ENCODE results near the gene CALN1. TPM values are rescaled to one million over a fixed set of nuclear protein-coding genes. Genes with fewer than 3 reads are reported as not detected.

CALN1 gene
- polyA plus RNA-seq, 4 donors, result under 0.01 to 0.07 (median 0.06) TPM; not detected in 1

GRCh38 chr7:72243329-72243728, 168.8 kb downstream of the CALN1 start:
- WGBS, 3 donors, result 85 to 89% (median 87%) methylated on average over 6 of the region's 6 CpGs
- no peaks in the 10 kb centered on the region for H3K27me3 ChIP-seq (ENCODE audit: control insufficient read depth in 3 of 3, insufficient read depth in 3 of 3, low read length in 3 of 3)

GRCh38 chr7:72235351-72235750, 176.8 kb downstream of the CALN1 start:
- no peak for FAIRE-seq
- 69 to 79% (median 72%) methylated on average over 5 of the region's 5 CpGs for WGBS, 3 donors
- no peaks in the 10 kb centered on the region for H3K9me3 ChIP-seq (ENCODE audit: control insufficient read depth in 2 of 2, insufficient read depth in 1 of 2, low read depth in 1 of 2, low read length in 1 of 2)

More at GRCh38 chr7:72243329-72243728, 168.8 kb downstream of the CALN1 start:
- H3K4me3 ChIP-seq (ENCODE audit: low read depth in 1 of 3, low read length in 3 of 3), result no peak overlapping the region
- no peaks in the 10 kb centered on the region for H3K36me3 ChIP-seq (ENCODE audit: control insufficient read depth in 3 of 3, insufficient read depth in 2 of 3, low read depth in 1 of 3, low read length in 3 of 3)
- H3K9me3 ChIP-seq (ENCODE audit: control insufficient read depth in 2 of 2, insufficient read depth in 1 of 2, low read depth in 1 of 2, low read length in 1 of 2), result peaks cover 0 to 9% of the 10 kb centered on the region in 2 donors
- no peaks in the 10 kb centered on the region for H3K4me1 ChIP-seq (ENCODE audit: control insufficient read depth in 3 of 3, insufficient read depth in 2 of 3, low read depth in 1 of 3, low read length in 2 of 3)
- FAIRE-seq (no peak), DNase-seq (no peak)
- no peak overlapping the region for H3K27ac ChIP-seq (ENCODE audit: low read depth in 1 of 3, low read length in 2 of 3)

DNA sequence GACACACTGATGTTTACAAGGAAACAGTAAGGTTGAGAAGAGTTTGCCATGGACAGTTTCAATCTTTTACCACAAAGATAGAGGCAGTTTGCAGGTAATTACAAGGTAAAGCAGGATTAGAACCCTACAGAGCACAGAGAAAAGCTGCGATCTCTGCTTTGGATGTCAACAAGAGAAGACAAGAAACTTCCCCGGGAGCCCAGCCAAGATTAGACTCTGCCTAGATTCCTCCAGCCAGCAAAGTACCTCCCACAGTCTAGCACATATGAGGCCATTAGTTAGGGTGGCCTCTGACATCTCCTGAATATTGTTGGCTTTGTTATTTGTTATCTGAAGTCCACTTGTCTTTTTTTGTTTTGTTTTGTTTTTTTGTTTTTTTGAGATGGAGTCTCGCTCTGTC, 178.1 kb downstream of the CALN1 start:
- FAIRE-seq (no peak), DNase-seq (no peak)
- H3K4me1 ChIP-seq (ENCODE audit: control insufficient read depth in 3 of 3, insufficient read depth in 2 of 3, low read depth in 1 of 3, low read length in 2 of 3), result no peaks in the 10 kb centered on the region
- H3K27ac ChIP-seq (ENCODE audit: low read depth in 1 of 3, low read length in 2 of 3), result no peak overlapping the region
- no peak overlapping the region for H3K4me3 ChIP-seq (ENCODE audit: low read depth in 1 of 3, low read length in 3 of 3)
- no peaks in the 10 kb centered on the region for H3K27me3 ChIP-seq (ENCODE audit: control insufficient read depth in 3 of 3, insufficient read depth in 3 of 3, low read length in 3 of 3)
- 64 to 73% (median 73%) methylated on average over 3 of the region's 3 CpGs for WGBS, 3 donors
- H3K36me3 ChIP-seq (ENCODE audit: control insufficient read depth in 3 of 3, insufficient read depth in 2 of 3, low read depth in 1 of 3, low read length in 3 of 3), result no peaks in the 10 kb centered on the region
- no peaks in the 10 kb centered on the region for H3K9me3 ChIP-seq (ENCODE audit: control insufficient read depth in 2 of 2, insufficient read depth in 1 of 2, low read depth in 1 of 2, low read length in 1 of 2)

More at GRCh38 chr7:72235351-72235750, 176.8 kb downstream of the CALN1 start:
- Histone ChIP-seq H3K4me3 (ENCODE audit: low read depth in 1 of 3, low read length in 3 of 3) (no peak overlapping the region), H3K36me3 (ENCODE audit: control insufficient read depth in 3 of 3, insufficient read depth in 2 of 3, low read depth in 1 of 3, low read length in 3 of 3) (no peaks in the 10 kb centered on the region), H3K27me3 (ENCODE audit: control insufficient read depth in 3 of 3, insufficient read depth in 3 of 3, low read length in 3 of 3) (no peaks in the 10 kb centered on the region), H3K4me1 (ENCODE audit: control insufficient read depth in 3 of 3, insufficient read depth in 2 of 3, low read depth in 1 of 3, low read length in 2 of 3) (no peaks in the 10 kb centered on the region), H3K27ac (ENCODE audit: low read depth in 1 of 3, low read length in 2 of 3) (no peak overlapping the region)
- DNase-seq, result no peak

DNA sequence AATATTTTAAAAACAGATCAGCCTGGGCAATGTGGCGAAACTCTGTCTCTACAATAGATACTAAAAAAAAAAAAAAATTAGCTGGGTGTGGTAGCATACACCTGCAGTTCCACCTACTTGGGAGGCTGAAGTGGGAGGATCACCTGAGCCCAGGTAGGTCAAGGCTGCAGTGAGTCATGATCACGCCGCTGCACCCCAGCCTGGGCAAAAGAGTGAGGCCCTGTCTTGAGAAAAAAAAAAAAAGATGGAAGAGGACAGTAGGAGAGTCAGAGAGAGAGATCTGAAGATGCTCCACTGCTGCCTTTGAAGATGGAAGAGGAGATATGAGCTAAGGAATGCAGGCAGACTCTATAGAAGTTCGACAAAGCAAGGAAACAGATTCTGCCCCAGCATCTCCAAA, 181.9 kb downstream of the CALN1 start:
- Histone ChIP-seq H3K27me3 (ENCODE audit: control insufficient read depth in 3 of 3, insufficient read depth in 3 of 3, low read length in 3 of 3) (no peaks in the 10 kb centered on the region), H3K4me1 (ENCODE audit: control insufficient read depth in 3 of 3, insufficient read depth in 2 of 3, low read depth in 1 of 3, low read length in 2 of 3) (no peaks in the 10 kb centered on the region), H3K4me3 (ENCODE audit: low read depth in 1 of 3, low read length in 3 of 3) (no peak overlapping the region), H3K36me3 (ENCODE audit: control insufficient read depth in 3 of 3, insufficient read depth in 2 of 3, low read depth in 1 of 3, low read length in 3 of 3) (no peaks in the 10 kb centered on the region), H3K9me3 (ENCODE audit: control insufficient read depth in 2 of 2, insufficient read depth in 1 of 2, low read depth in 1 of 2, low read length in 1 of 2) (no peaks in the 10 kb centered on the region), H3K27ac (ENCODE audit: low read depth in 1 of 3, low read length in 2 of 3) (no peak overlapping the region)
- DNase-seq (no peak), FAIRE-seq (no peak)
- WGBS, 3 donors, result 71 to 83% (median 80%) methylated on average over 4 of the region's 4 CpGs

- Histone ChIP-seq H3K27me3 (ENCODE audit: control insufficient read depth in 3 of 3, insufficient read depth in 3 of 3, low read length in 3 of 3) (no peaks in the 10 kb centered on the region), H3K4me3 (ENCODE audit: low read depth in 1 of 3, low read length in 3 of 3) (no peak overlapping the region), H3K9me3 (ENCODE audit: control insufficient read depth in 2 of 2, insufficient read depth in 1 of 2, low read depth in 1 of 2, low read length in 1 of 2) (peaks cover 0 to 8% of the 10 kb centered on the region in 2 donors), H3K4me1 (ENCODE audit: control insufficient read depth in 3 of 3, insufficient read depth in 2 of 3, low read depth in 1 of 3, low read length in 2 of 3) (no peaks in the 10 kb centered on the region), H3K27ac (ENCODE audit: low read depth in 1 of 3, low read length in 2 of 3) (no peak overlapping the region), H3K36me3 (ENCODE audit: control insufficient read depth in 3 of 3, insufficient read depth in 2 of 3, low read depth in 1 of 3, low read length in 3 of 3) (no peaks in the 10 kb centered on the region)
- no peak for DNase-seq
- WGBS, 3 donors, result 60 to 71% (median 67%) methylated on average over 2 of the region's 2 CpGs
- FAIRE-seq, result no peak
These were observed 188.8 kb downstream of the CALN1 start for GRCh38 chr7:72223351-72223750.

- FAIRE-seq (no peak), DNase-seq (no peak)
- 85 to 91% (median 90%) methylated on average over 4 to 5 of the region's 5 CpGs for WGBS, 3 donors
- no peaks in the 10 kb centered on the region for H3K27me3 ChIP-seq (ENCODE audit: control insufficient read depth in 3 of 3, insufficient read depth in 3 of 3, low read length in 3 of 3)
- H3K36me3 ChIP-seq (ENCODE audit: control insufficient read depth in 3 of 3, insufficient read depth in 2 of 3, low read depth in 1 of 3, low read length in 3 of 3), result no peaks in the 10 kb centered on the region
- no peak overlapping the region for H3K4me3 ChIP-seq (ENCODE audit: low read depth in 1 of 3, low read length in 3 of 3)
- H3K9me3 ChIP-seq (ENCODE audit: control insufficient read depth in 2 of 2, insufficient read depth in 1 of 2, low read depth in 1 of 2, low read length in 1 of 2), result peaks cover 0 to 8% of the 10 kb centered on the region in 2 donors
- H3K4me1 ChIP-seq (ENCODE audit: control insufficient read depth in 3 of 3, insufficient read depth in 2 of 3, low read depth in 1 of 3, low read length in 2 of 3), result no peaks in the 10 kb centered on the region
- H3K27ac ChIP-seq (ENCODE audit: low read depth in 1 of 3, low read length in 2 of 3), result no peak overlapping the region
These were observed 190.0 kb downstream of the CALN1 start for GRCh38 chr7:72222136-72222535.

GRCh38 chr7:72219500-72219899, 192.6 kb downstream of the CALN1 start:
- H3K4me1 ChIP-seq (ENCODE audit: control insufficient read depth in 3 of 3, insufficient read depth in 2 of 3, low read depth in 1 of 3, low read length in 2 of 3), result no peaks in the 10 kb centered on the region
- no peaks in the 10 kb centered on the region for H3K27me3 ChIP-seq (ENCODE audit: control insufficient read depth in 3 of 3, insufficient read depth in 3 of 3, low read length in 3 of 3)
- DNase-seq, result no peak
- H3K27ac ChIP-seq (ENCODE audit: low read depth in 1 of 3, low read length in 2 of 3), result no peak overlapping the region
- no peaks in the 10 kb centered on the region for H3K36me3 ChIP-seq (ENCODE audit: control insufficient read depth in 3 of 3, insufficient read depth in 2 of 3, low read depth in 1 of 3, low read length in 3 of 3)
- WGBS, 3 donors, result 94 to 96% (median 94%) methylated on average over 7 of the region's 7 CpGs
- peaks cover 0 to 8% of the 10 kb centered on the region in 2 donors for H3K9me3 ChIP-seq (ENCODE audit: control insufficient read depth in 2 of 2, insufficient read depth in 1 of 2, low read depth in 1 of 2, low read length in 1 of 2)
- H3K4me3 ChIP-seq (ENCODE audit: low read depth in 1 of 3, low read length in 3 of 3), result no peak overlapping the region
- no peak for FAIRE-seq

GRCh38 chr7:72217151-72217550, 195.0 kb downstream of the CALN1 start:
- H3K36me3 ChIP-seq (ENCODE audit: control insufficient read depth in 3 of 3, insufficient read depth in 2 of 3, low read depth in 1 of 3, low read length in 3 of 3), result no peaks in the 10 kb centered on the region
- no peak for FAIRE-seq
- WGBS, 3 donors, result 54 to 69% (median 58%) methylated on average over 5 of the region's 5 CpGs
- no peak for DNase-seq
- no peak overlapping the region for H3K4me3 ChIP-seq (ENCODE audit: low read depth in 1 of 3, low read length in 3 of 3)
- no peaks in the 10 kb centered on the region for H3K27me3 ChIP-seq (ENCODE audit: control insufficient read depth in 3 of 3, insufficient read depth in 3 of 3, low read length in 3 of 3)
- H3K27ac ChIP-seq (ENCODE audit: low read depth in 1 of 3, low read length in 2 of 3), result no peak overlapping the region
- H3K9me3 ChIP-seq (ENCODE audit: control insufficient read depth in 2 of 2, insufficient read depth in 1 of 2, low read depth in 1 of 2, low read length in 1 of 2), result no peaks in the 10 kb centered on the region
- H3K4me1 ChIP-seq (ENCODE audit: control insufficient read depth in 3 of 3, insufficient read depth in 2 of 3, low read depth in 1 of 3, low read length in 2 of 3), result no peaks in the 10 kb centered on the region

GRCh38 chr7:72213769-72214168, 198.4 kb downstream of the CALN1 start:
- H3K36me3 ChIP-seq (ENCODE audit: control insufficient read depth in 3 of 3, insufficient read depth in 2 of 3, low read depth in 1 of 3, low read length in 3 of 3), result no peaks in the 10 kb centered on the region
- no peak overlapping the region for H3K4me3 ChIP-seq (ENCODE audit: low read depth in 1 of 3, low read length in 3 of 3)
- H3K27me3 ChIP-seq (ENCODE audit: control insufficient read depth in 3 of 3, insufficient read depth in 3 of 3, low read length in 3 of 3), result no peaks in the 10 kb centered on the region
- no peak overlapping the region for H3K27ac ChIP-seq (ENCODE audit: low read depth in 1 of 3, low read length in 2 of 3)
- FAIRE-seq (no peak), DNase-seq (no peak)
- H3K4me1 ChIP-seq (ENCODE audit: control insufficient read depth in 3 of 3, insufficient read depth in 2 of 3, low read depth in 1 of 3, low read length in 2 of 3), result no peaks in the 10 kb centered on the region
- 72 to 79% (median 78%) methylated on average over 5 of the region's 5 CpGs for WGBS, 3 donors
- H3K9me3 ChIP-seq (ENCODE audit: control insufficient read depth in 2 of 2, insufficient read depth in 1 of 2, low read depth in 1 of 2, low read length in 1 of 2), result no peaks in the 10 kb centered on the region
